HG02870 (cell line): ENCODE measurements around the gene WWC1.
"Not testable (repeated sequence)": the region's sequence is repeated elsewhere in the genome, so short reads cannot be mapped to it uniquely, and the experiment has no call there.

Experiments
- ATAC-seq: cut with Tn5 transposase; IDR thresholded peaks from one replicate; pipeline ENCODE4 v1.9.1; 2021; ENCODE audit warnings: mild to moderate bottlenecking, moderate library complexity; ENCODE audit not compliant: unreplicated experiment

The WWC1 gene

GRCh38 chr5:168285696-168286095 lies 5.7 kb upstream of the WWC1 start:
- ATAC-seq: no peak

- ATAC-seq: peak; percentile 34
Measured at GRCh38 chr5:168286386-168286785, 5.1 kb upstream of the WWC1 start.

- ATAC-seq: not testable (repeated sequence)
Measured at GRCh38 chr5:168286863-168287262, 4.6 kb upstream of the WWC1 start.

DNA sequence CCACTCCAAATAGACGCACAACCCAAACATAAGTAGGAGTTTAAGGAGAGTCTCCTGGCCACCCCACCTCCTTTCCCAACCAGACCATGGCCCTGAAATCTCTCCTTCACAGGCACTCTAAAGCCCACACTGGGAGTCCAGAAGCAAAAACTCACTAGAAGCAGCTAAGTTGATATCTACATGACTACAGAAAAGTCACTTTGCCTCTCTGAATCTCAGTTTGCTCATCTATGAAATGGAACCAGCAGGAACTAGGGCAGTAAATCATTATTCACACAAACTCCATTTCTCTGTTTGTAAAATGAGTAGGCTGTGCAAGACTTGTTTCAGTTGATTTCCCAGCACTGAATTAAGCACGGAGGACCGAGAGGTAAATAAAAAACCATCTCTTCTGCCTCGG lies 4.1 kb upstream of the WWC1 start:
- ATAC-seq: no peak

DNA sequence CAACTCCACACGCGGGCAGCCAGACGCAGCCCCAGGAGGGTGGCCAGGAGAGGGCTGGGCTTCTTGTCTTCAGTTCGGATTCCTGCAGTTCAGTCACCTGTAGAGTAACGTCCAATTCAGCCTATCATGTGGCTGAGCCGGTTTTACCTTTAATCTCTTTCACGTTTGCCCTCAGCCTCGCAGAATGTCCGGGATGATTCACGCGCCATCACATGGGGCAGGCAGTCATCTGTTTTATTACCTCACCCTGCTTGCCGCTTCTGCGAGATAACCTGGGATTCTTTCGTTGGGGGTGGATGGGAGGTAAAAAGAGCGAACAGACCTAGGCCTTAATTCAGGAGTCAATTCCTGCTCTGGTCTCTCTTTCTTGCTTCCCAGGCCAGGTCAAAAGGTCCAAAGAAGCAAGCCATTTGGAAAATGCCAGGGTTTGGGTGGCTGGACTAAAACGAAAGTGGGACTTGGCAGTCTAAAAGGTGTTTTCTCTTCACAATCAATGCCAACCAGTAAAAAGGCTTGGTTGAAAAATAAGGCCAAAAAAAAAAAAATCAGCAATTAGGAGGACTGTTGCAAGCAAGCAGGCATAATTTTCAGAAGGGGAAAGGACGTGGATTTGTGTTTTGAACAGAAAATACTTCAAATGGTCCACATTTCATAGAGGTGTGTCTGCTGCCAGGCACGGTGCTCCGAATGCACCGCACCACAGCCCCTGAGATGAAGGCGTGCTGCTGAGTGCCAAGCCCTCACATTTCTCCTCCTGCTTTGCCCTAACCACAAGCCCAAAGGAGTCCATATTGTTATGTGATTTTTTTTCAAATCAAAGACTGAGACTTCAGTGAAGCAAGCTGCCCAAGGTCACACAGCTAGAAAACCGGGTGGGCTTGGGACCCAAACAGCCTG lies 2.8 kb upstream of the WWC1 start:
- no peak for ATAC-seq

DNA sequence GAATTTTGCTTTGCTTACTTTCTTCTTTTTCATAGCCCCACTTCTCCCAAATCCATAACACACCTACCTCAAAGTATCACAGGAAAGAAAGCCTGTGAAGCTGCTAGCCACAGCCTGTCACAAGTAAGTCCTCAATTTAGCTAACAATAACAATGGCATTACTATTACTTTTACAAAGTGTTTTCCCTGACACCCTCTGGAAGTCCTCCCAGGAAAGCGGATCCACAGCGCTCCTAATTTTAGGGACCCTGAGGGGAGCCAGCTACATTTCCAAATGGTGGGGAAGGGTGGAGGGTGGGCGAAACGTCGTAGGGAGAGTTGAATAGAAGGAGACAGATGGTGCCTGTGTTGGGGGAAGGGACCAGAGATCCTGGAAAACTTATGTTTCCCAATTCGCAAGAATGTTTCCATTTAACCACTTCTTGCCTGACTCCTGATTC lies 523 bp upstream of the WWC1 start:
- ATAC-seq: no peak

- peak; percentile 8 for ATAC-seq
Measured at GRCh38 chr5:168291964-168292785, 730 bp downstream of the WWC1 start.

- ATAC-seq: no peak
Measured at GRCh38 chr5:168292786-168293696, 1.6 kb downstream of the WWC1 start.

DNA sequence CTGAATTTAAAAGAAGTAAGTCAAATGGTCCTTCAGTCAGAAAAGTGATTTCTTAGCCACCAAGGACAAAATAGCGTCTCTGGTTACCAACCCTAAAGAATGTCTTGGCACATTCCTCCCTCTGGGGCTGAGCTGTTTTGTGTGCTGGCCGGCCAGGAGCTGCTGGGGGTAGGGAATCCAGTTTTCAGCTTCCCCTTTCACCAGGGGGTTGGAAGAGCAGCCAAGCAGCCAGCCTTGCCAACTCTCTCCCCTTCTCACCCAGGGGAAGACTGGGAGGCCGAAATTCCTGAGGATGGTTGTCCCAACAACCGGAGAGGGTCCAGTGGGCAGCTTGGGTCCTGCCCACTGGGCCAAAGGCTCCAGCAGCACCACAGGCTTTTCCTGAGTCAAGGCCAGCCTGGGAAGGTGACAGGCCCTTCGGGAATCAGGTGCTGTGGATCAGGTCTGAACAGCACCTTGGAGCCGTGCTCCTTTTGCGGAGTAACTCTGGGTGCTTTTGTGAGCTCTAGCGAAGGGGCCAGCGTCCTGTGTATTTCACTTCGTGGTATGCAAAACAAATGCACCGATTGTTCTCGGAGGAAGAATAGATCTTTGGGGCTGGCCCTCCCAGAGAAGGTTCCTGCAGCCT lies 4.2 kb downstream of the WWC1 start:
- ATAC-seq: no peak

GRCh38 chr5:168296682-168297081 lies 5.2 kb downstream of the WWC1 start:
- ATAC-seq: no peak

GRCh38 chr5:168298949-168299348 lies 7.5 kb downstream of the WWC1 start:
- ATAC-seq: no peak

GRCh38 chr5:168299372-168299771 lies 7.9 kb downstream of the WWC1 start:
- ATAC-seq: no peak

- ATAC-seq: no peak
Measured at GRCh38 chr5:168300326-168301182, 9.1 kb downstream of the WWC1 start.

DNA sequence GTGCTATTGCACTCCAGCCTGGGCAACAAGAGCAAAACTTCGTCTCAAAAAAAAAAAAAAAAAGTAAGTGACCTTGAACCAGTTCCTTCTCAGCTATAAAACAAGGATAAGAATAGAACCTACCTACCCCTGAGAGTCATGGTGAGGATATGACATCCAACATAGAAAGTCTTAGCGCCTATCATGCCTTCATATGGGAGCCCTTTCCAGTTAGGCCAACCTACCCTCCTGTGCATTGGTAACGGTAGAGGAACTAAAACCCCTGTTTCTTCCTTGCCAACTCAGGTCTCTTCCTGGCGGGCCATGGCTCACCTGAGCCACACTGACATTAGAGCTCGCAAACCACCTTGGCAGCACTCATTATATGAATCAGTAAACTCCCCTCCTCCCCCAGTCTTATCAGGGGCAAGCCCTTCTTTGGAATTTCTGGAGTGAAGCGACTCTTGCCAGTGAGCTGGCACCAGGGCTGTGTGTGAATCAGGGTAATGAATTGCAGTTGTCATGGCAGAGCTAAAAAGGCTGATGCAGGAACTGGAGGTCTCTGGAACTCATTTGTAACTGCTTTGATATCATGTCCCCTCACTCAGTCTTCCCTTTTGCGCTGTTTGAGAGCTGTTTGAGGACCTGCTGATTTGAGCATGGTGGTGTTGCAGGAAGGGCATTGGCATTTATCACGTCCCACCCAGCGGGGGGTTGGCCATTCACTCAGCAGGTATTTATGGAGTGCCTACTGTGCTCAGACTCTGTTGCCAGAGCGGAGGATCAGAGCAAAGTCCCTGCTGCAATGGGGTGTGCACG lies 10.3 kb downstream of the WWC1 start:
- ATAC-seq: no peak

GRCh38 chr5:168302785-168303184 lies 11.3 kb downstream of the WWC1 start:
- no peak for ATAC-seq

- ATAC-seq: no peak
Measured at GRCh38 chr5:168303393-168304025, 12.1 kb downstream of the WWC1 start.

DNA sequence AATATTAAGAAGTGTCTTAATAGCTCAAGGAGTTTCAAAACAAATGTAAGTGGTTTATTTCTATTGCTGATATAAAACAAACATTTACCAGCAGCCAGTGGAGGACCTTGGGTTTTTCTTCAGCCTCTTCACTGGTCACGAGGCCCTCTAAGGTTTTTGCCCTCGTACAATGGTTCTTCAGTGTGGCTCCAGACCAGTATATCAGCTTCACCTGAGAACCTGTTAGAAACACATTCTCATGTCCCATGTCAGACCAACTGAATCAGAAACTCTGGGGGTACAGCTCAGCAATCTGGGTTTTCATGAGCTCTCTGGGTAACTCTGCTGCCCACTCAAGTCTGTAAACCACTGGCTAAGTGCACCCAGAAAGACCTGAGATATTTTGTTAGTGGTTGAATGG lies 12.9 kb downstream of the WWC1 start:
- ATAC-seq: no peak

DNA sequence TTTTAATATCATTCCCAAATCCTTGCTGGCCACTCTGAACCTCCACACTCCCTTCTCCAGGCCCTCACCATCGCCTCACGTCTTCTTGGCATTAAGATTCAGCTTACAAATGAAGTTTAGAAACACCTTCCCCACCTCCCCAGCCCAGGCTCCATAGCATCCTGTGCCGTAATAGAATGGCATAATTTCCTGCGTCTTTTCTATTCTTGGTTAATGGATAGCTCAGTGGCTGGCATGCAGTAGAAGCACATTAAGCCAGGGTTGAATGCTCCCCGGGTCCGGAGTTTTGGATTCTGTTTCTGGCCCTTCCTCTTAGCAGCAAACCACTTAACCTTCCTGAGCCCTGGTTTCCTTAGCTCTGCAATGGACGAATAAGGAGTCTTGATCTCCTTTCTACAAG lies 13.8 kb downstream of the WWC1 start:
- no peak for ATAC-seq
